ENCODE measurements around the gene LHX4. TPM values are rescaled to one million over a fixed set of nuclear protein-coding genes. Genes with fewer than 3 reads are reported as not detected.

LHX4 gene
- 2.5 TPM for polyA plus RNA-seq (2013)

DNA sequence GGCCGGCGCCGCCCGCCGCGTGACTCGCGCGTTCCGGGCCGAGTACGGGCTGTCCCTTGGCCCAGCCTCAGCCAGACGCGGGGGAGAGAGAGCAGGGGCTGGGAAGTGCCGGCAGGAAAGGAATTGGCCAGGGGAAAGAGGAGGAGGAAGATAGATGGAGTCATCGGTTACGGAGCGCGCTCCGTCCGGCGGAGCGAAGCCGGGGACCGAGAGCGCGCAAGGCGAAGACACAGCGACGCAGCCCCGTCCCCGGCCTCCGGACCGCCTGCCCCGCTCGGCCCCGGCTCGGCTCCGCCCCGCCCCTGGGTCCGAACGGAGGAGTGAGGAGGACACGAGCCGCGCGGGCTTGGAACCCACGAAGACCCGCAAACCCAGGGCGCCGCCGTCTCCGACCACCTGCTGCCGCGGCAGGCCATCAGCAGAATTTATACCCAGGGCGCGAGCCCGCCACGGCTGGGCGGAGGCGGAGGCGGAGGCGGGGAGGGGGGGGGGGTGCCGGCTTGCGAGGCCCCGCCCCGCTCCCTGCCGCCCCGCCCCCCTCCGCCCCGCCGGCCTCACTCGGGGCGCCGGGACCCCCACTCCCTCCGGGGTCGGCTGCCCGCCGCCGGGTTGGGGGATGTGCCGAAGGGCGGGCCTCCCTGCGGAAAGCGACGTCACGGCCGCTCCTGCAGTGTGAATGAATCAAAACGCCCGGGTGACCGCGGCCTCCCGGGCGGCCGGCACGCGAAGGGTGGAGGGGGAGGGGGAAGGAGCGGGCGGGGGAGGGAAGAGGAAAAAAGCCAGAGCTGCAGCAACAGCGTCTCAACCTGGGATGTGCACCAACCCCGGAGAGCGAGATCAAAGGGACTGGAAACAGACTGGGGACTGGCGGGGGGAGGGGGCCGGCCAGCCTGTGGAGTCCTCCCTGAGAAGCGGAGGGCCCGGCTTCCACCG is at the start of gene LHX4:
LHX4 (plus strand) TSS at position 782 of the 933 bp plus-strand sequence. CDS start 266 bp downstream, outside the sequence.
- H3K9me3 ChIP-seq (ENCODE audit: control extremely low read depth in 1 of 5, control insufficient read depth in 4 of 5, insufficient read depth in 2 of 5, low read depth in 1 of 5, low read length in 4 of 5), result peaks cover 0 to 5% (median 0%) of the 10 kb centered on the region in 5 experiments
- H3K27me3 ChIP-seq (replicated peaks in 2 of 5; ENCODE audit: control insufficient read depth in 4 of 5, insufficient read depth in 5 of 5, low read length in 4 of 5), result peaks cover 5 to 95% (median 56%) of the 10 kb centered on the region in 5 experiments
- CTCF ChIA-PET, result no interaction called here
- no peak within 1 kb of the TSS for H3K27ac ChIP-seq (ENCODE audit: insufficient read depth in 1 of 2, low read depth in 1 of 2, low read length in 2 of 2, poor library complexity in 1 of 2, severe bottlenecking in 2 of 2)
- H3K4me3 ChIP-seq (ENCODE audit: control insufficient read depth in 1 of 7, extremely low read depth in 1 of 7, insufficient read depth in 4 of 7, low read depth in 2 of 7, low read length in 6 of 7), result peak within 1 kb of the TSS; percentile 13 to 72 (median 59)
- WGBS (ENCODE audit: insufficient coverage), result 0% methylated on average over 47 of the region's 105 CpGs
- peak in 2 of 3 donors; percentile 42 to 54 for DNase-seq
- POLR2A ChIA-PET, result no interaction called here
- no peaks in the 10 kb centered on the region for H3K36me3 ChIP-seq (ENCODE audit: control insufficient read depth in 4 of 4, insufficient read depth in 4 of 4, low read length in 3 of 4)
- peaks cover 0 to 43% (median 38%) of the 10 kb centered on the region in 4 experiments for H3K4me1 ChIP-seq (ENCODE audit: control extremely low read depth in 1 of 4, control insufficient read depth in 4 of 4, insufficient read depth in 4 of 4, low read length in 3 of 4)

DNA sequence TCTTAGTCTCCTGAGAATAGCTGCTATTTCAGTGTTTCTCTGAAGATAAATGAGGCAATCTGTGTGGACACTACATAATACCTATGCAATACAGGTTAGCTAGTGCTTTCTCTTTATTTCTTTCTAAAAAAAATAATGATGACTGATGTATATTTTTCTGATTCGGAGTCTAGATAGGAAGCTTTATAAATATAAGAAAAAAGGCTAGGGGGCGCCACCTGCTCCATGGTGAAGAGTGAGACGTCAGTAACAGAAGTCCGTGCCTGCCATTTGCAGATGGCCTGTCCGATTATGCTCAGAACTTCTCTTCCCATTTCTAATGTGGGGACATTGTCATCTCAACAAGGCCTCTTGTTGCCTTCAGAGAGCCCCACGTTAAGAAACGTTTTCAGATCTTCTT is 49.0 kb upstream of the LHX4 start:
- ChIA-PET CTCF (interaction anchor here (0.9 to 7.5 kb wide), 13 partner anchors 12 to 316 kb away, joined by 3 to 97 read pairs (median 5); no protein-coding TSS in a partner anchor), POLR2A (no interaction called here)
- peaks cover 2 to 53% (median 35%) of the 10 kb centered on the region in 4 experiments for H3K36me3 ChIP-seq (ENCODE audit: control insufficient read depth in 4 of 4, insufficient read depth in 4 of 4, low read length in 3 of 4)
- H3K27ac ChIP-seq (ENCODE audit: insufficient read depth in 1 of 2, low read depth in 1 of 2, low read length in 2 of 2, poor library complexity in 1 of 2, severe bottlenecking in 2 of 2), result no peak overlapping the region
- H3K9me3 ChIP-seq (ENCODE audit: control extremely low read depth in 1 of 5, control insufficient read depth in 4 of 5, insufficient read depth in 2 of 5, low read depth in 1 of 5, low read length in 4 of 5), result no peaks in the 10 kb centered on the region
- H3K4me3 ChIP-seq (ENCODE audit: control insufficient read depth in 1 of 7, extremely low read depth in 1 of 7, insufficient read depth in 4 of 7, low read depth in 2 of 7, low read length in 6 of 7), result no peak overlapping the region
- H3K4me1 ChIP-seq (ENCODE audit: control extremely low read depth in 1 of 4, control insufficient read depth in 4 of 4, insufficient read depth in 4 of 4, low read length in 3 of 4), result no peaks in the 10 kb centered on the region
- peak; percentile 25 to 41 (median 32) for DNase-seq
- H3K27me3 ChIP-seq (replicated peaks in 2 of 5; ENCODE audit: control insufficient read depth in 4 of 5, insufficient read depth in 5 of 5, low read length in 4 of 5), result no peaks in the 10 kb centered on the region
- 94% methylated on average over 5 of the region's 7 CpGs for WGBS (ENCODE audit: insufficient coverage)

GRCh38 chr1:180181996-180182642 is 47.9 kb upstream of the LHX4 start:
- Histone ChIP-seq H3K36me3 (ENCODE audit: control insufficient read depth in 4 of 4, insufficient read depth in 4 of 4, low read length in 3 of 4) (peaks cover 0 to 56% (median 37%) of the 10 kb centered on the region in 4 experiments), H3K27me3 (replicated peaks in 2 of 5; ENCODE audit: control insufficient read depth in 4 of 5, insufficient read depth in 5 of 5, low read length in 4 of 5) (no peaks in the 10 kb centered on the region), H3K9me3 (ENCODE audit: control extremely low read depth in 1 of 5, control insufficient read depth in 4 of 5, insufficient read depth in 2 of 5, low read depth in 1 of 5, low read length in 4 of 5) (no peaks in the 10 kb centered on the region), H3K27ac (ENCODE audit: insufficient read depth in 1 of 2, low read depth in 1 of 2, low read length in 2 of 2, poor library complexity in 1 of 2, severe bottlenecking in 2 of 2) (no peak overlapping the region), H3K4me1 (ENCODE audit: control extremely low read depth in 1 of 4, control insufficient read depth in 4 of 4, insufficient read depth in 4 of 4, low read length in 3 of 4) (peaks cover 0 to 3% (median 0%) of the 10 kb centered on the region in 4 experiments), H3K4me3 (ENCODE audit: control insufficient read depth in 1 of 7, extremely low read depth in 1 of 7, insufficient read depth in 4 of 7, low read depth in 2 of 7, low read length in 6 of 7) (no peak overlapping the region)
- DNase-seq, result no peak
- WGBS (ENCODE audit: insufficient coverage), result over 99% methylated on average over 23 of the region's 23 CpGs
- CTCF ChIA-PET, result interaction anchor here (0.6 to 7.5 kb wide), 10 partner anchors 15 to 317 kb away, joined by 3 to 97 read pairs (median 5); no protein-coding TSS in a partner anchor
- POLR2A ChIA-PET, result no interaction called here

- H3K9me3 ChIP-seq (ENCODE audit: control extremely low read depth in 1 of 5, control insufficient read depth in 4 of 5, insufficient read depth in 2 of 5, low read depth in 1 of 5, low read length in 4 of 5), result no peaks in the 10 kb centered on the region
- H3K27ac ChIP-seq (ENCODE audit: insufficient read depth in 1 of 2, low read depth in 1 of 2, low read length in 2 of 2, poor library complexity in 1 of 2, severe bottlenecking in 2 of 2), result no peak overlapping the region
- POLR2A ChIA-PET, result no interaction called here
- peaks cover 0 to 3% (median 0%) of the 10 kb centered on the region in 4 experiments for H3K4me1 ChIP-seq (ENCODE audit: control extremely low read depth in 1 of 4, control insufficient read depth in 4 of 4, insufficient read depth in 4 of 4, low read length in 3 of 4)
- H3K4me3 ChIP-seq (ENCODE audit: control insufficient read depth in 1 of 7, extremely low read depth in 1 of 7, insufficient read depth in 4 of 7, low read depth in 2 of 7, low read length in 6 of 7), result no peak overlapping the region
- DNase-seq, result no peak
- peaks cover 0 to 56% (median 39%) of the 10 kb centered on the region in 4 experiments for H3K36me3 ChIP-seq (ENCODE audit: control insufficient read depth in 4 of 4, insufficient read depth in 4 of 4, low read length in 3 of 4)
- CTCF ChIA-PET, result interaction anchor here (1.6 to 7.5 kb wide), 2 partner anchors 15 to 20 kb away, joined by 5 to 97 read pairs; no protein-coding TSS in a partner anchor
- 98% methylated on average over 20 of the region's 22 CpGs for WGBS (ENCODE audit: insufficient coverage)
- H3K27me3 ChIP-seq (replicated peaks in 2 of 5; ENCODE audit: control insufficient read depth in 4 of 5, insufficient read depth in 5 of 5, low read length in 4 of 5), result no peaks in the 10 kb centered on the region
Observed at GRCh38 chr1:180182643-180183311, 47.3 kb upstream of the LHX4 start.

DNA sequence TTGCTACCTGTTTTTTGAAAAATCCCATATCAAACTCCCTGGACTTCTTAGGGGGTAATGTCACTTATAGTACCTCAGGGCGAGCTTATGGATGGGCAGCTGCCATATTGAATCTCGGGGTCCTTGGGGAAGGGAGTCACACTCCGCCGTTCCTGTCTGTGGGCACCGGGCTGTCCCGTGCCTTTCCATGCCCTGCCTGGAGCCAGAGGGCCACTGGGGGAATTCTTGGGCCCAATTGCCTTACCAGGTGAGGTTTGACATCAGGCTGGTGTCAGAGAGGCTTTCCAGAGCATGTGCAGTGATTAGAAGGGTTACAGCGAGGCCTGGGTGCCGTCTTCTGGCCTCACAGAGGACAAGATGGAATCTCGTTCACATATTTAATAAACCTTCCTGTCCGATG is 46.6 kb upstream of the LHX4 start:
- Histone ChIP-seq H3K9me3 (ENCODE audit: control extremely low read depth in 1 of 5, control insufficient read depth in 4 of 5, insufficient read depth in 2 of 5, low read depth in 1 of 5, low read length in 4 of 5) (no peaks in the 10 kb centered on the region), H3K4me1 (ENCODE audit: control extremely low read depth in 1 of 4, control insufficient read depth in 4 of 4, insufficient read depth in 4 of 4, low read length in 3 of 4) (peaks cover 0 to 3% (median 0%) of the 10 kb centered on the region in 4 experiments), H3K27ac (ENCODE audit: insufficient read depth in 1 of 2, low read depth in 1 of 2, low read length in 2 of 2, poor library complexity in 1 of 2, severe bottlenecking in 2 of 2) (no peak overlapping the region), H3K36me3 (ENCODE audit: control insufficient read depth in 4 of 4, insufficient read depth in 4 of 4, low read length in 3 of 4) (peaks cover 0 to 62% (median 42%) of the 10 kb centered on the region in 4 experiments), H3K27me3 (replicated peaks in 2 of 5; ENCODE audit: control insufficient read depth in 4 of 5, insufficient read depth in 5 of 5, low read length in 4 of 5) (no peaks in the 10 kb centered on the region), H3K4me3 (ENCODE audit: control insufficient read depth in 1 of 7, extremely low read depth in 1 of 7, insufficient read depth in 4 of 7, low read depth in 2 of 7, low read length in 6 of 7) (no peak overlapping the region)
- DNase-seq, result no peak
- CTCF ChIA-PET, result interaction anchor here (7.5 kb wide), 1 partner anchor 16 kb away, joined by 97 read pairs; no protein-coding TSS in a partner anchor
- POLR2A ChIA-PET, result no interaction called here
- 100% methylated on average over 6 of the region's 10 CpGs for WGBS (ENCODE audit: insufficient coverage)

- POLR2A ChIA-PET, result no interaction called here
- Histone ChIP-seq H3K36me3 (ENCODE audit: control insufficient read depth in 4 of 4, insufficient read depth in 4 of 4, low read length in 3 of 4) (peaks cover 0 to 66% (median 45%) of the 10 kb centered on the region in 4 experiments), H3K4me3 (ENCODE audit: control insufficient read depth in 1 of 7, extremely low read depth in 1 of 7, insufficient read depth in 4 of 7, low read depth in 2 of 7, low read length in 6 of 7) (no peak overlapping the region), H3K9me3 (ENCODE audit: control extremely low read depth in 1 of 5, control insufficient read depth in 4 of 5, insufficient read depth in 2 of 5, low read depth in 1 of 5, low read length in 4 of 5) (no peaks in the 10 kb centered on the region), H3K27ac (ENCODE audit: insufficient read depth in 1 of 2, low read depth in 1 of 2, low read length in 2 of 2, poor library complexity in 1 of 2, severe bottlenecking in 2 of 2) (no peak overlapping the region), H3K27me3 (replicated peaks in 2 of 5; ENCODE audit: control insufficient read depth in 4 of 5, insufficient read depth in 5 of 5, low read length in 4 of 5) (no peaks in the 10 kb centered on the region), H3K4me1 (ENCODE audit: control extremely low read depth in 1 of 4, control insufficient read depth in 4 of 4, insufficient read depth in 4 of 4, low read length in 3 of 4) (peaks cover 0 to 3% (median 0%) of the 10 kb centered on the region in 4 experiments)
- no peak for DNase-seq
- CTCF ChIA-PET, result interaction anchor here (0.8 to 7.5 kb wide), 3 partner anchors 16 to 301 kb away, joined by 3 to 97 read pairs (median 3); no protein-coding TSS in a partner anchor
- WGBS (ENCODE audit: insufficient coverage), result 100% methylated on average over 8 of the region's 9 CpGs
Observed at GRCh38 chr1:180184041-180184440, 46.0 kb upstream of the LHX4 start.

Measured in common myeloid progenitor, CD34-positive (primary cell).